Measurements from ENCODE around the gene RABGAP1L. TPM values are rescaled to one million over a fixed set of nuclear protein-coding genes. Genes with fewer than 3 reads are reported as not detected.

RABGAP1L gene
- total RNA-seq, 2 experiments from 2014 or later: 59.8 to 67.6 TPM

- ChIA-PET CTCF (interaction anchor here (0.6 to 1.7 kb wide), 4 partner anchors 38 to 810 kb away, joined by 3 to 4 read pairs (median 4); no protein-coding TSS in a partner anchor), POLR2A (interaction anchor here (0.6 to 1.3 kb wide), 3 partner anchors 92 to 1608 kb away, joined by 3 read pairs; partner anchors contain the start of genes GAS5 and ZBTB37)
- DNase-seq: peak in 3 of 14 experiments; percentile 25 to 43 (median 27)
- Mint-ChIP-seq H3K27me3 (no peaks in the 10 kb centered on the region), H3K4me1 (ENCODE audit: low read depth) (peaks cover 37% of the 10 kb centered on the region), H3K9me3 (no peaks in the 10 kb centered on the region), H3K4me3 (peak overlapping the region; percentile 0), H3K27ac (peak overlapping the region; percentile 12), H3K36me3 (ENCODE audit: low read depth) (no peaks in the 10 kb centered on the region)
- ATAC-seq (ENCODE audit: poor library complexity): peak; percentile 81
- intact Hi-C loops (cut with DNase I, micrococcal nuclease): loop anchor here in 1 of 2 experiments (10.0 kb wide), 1 partner anchor 328 kb away; the partner anchor contains the start of genes CENPL and DARS2
- no peaks in the 10 kb centered on the region for H3K36me3 ChIP-seq (ENCODE audit: insufficient read depth, low read length)
- TF ChIP-seq, protein P1, sequence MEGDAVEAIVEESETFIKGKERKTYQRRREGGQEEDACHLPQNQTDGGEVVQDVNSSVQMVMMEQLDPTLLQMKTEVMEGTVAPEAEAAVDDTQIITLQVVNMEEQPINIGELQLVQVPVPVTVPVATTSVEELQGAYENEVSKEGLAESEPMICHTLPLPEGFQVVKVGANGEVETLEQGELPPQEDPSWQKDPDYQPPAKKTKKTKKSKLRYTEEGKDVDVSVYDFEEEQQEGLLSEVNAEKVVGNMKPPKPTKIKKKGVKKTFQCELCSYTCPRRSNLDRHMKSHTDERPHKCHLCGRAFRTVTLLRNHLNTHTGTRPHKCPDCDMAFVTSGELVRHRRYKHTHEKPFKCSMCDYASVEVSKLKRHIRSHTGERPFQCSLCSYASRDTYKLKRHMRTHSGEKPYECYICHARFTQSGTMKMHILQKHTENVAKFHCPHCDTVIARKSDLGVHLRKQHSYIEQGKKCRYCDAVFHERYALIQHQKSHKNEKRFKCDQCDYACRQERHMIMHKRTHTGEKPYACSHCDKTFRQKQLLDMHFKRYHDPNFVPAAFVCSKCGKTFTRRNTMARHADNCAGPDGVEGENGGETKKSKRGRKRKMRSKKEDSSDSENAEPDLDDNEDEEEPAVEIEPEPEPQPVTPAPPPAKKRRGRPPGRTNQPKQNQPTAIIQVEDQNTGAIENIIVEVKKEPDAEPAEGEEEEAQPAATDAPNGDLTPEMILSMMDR (IDR thresholded peaks at IDR 0.05): no peak
- H3K4me1 ChIP-seq (ENCODE audit: insufficient read depth, low read length): peaks cover 14% of the 10 kb centered on the region
- H3K27ac ChIP-seq (ENCODE audit: low read depth in 1 of 2, low read length in 2 of 2): peak overlapping the region in 1 of 2 donors; percentile 54
- H3K9me3 ChIP-seq (ENCODE audit: control insufficient read depth in 1 of 2, insufficient read depth in 1 of 2, low read length in 2 of 2): no peaks in the 10 kb centered on the region
- H3K27me3 ChIP-seq (ENCODE audit: control insufficient read depth in 1 of 2, insufficient read depth in 2 of 2, low read length in 2 of 2): no peaks in the 10 kb centered on the region
- no peak overlapping the region for H3K4me3 ChIP-seq (ENCODE audit: low read length)
These were observed 6.1 kb upstream of the RABGAP1L start for GRCh38 chr1:174153085-174153824.

DNA sequence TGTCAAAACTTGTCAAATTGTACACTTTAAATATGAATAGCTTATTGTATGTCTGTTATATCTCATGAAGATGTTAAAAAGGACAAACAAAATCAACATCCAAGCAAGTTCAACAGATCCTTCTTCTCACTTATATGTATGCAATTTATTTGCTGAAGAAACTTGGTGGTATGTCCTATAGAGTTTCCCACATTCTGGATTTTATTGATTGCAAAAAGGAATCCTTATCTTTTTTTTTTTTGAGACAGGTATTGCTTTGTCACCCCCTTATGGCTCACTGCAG is 5.6 kb upstream of the RABGAP1L start:
- DNase-seq (no peak), ATAC-seq (ENCODE audit: poor library complexity) (no peak)
- Mint-ChIP-seq H3K36me3 (ENCODE audit: low read depth) (peaks cover 4% of the 10 kb centered on the region), H3K4me3 (no peak overlapping the region), H3K4me1 (ENCODE audit: low read depth) (peaks cover 42% of the 10 kb centered on the region), H3K9me3 (no peaks in the 10 kb centered on the region), H3K27me3 (no peaks in the 10 kb centered on the region), H3K27ac (peak overlapping the region; percentile 12)
- POLR2A ChIA-PET: no interaction called here
- Histone ChIP-seq H3K36me3 (ENCODE audit: insufficient read depth, low read length) (no peaks in the 10 kb centered on the region), H3K27me3 (ENCODE audit: control insufficient read depth in 1 of 2, insufficient read depth in 2 of 2, low read length in 2 of 2) (no peaks in the 10 kb centered on the region), H3K27ac (ENCODE audit: low read depth in 1 of 2, low read length in 2 of 2) (no peak overlapping the region), H3K4me3 (ENCODE audit: low read length) (no peak overlapping the region), H3K9me3 (ENCODE audit: control insufficient read depth in 1 of 2, insufficient read depth in 1 of 2, low read length in 2 of 2) (no peaks in the 10 kb centered on the region), H3K4me1 (ENCODE audit: insufficient read depth, low read length) (peaks cover 19% of the 10 kb centered on the region)
- CTCF ChIA-PET: interaction anchor here (0.6 to 1.7 kb wide), 4 partner anchors 39 to 809 kb away, joined by 3 to 4 read pairs (median 4); no protein-coding TSS in a partner anchor
- TF ChIP-seq, protein P1 (IDR thresholded peaks at IDR 0.05): no peak
- intact Hi-C loops (cut with DNase I, micrococcal nuclease): loop anchor here in 1 of 2 experiments (10.0 kb wide), 1 partner anchor 329 kb away; the partner anchor contains the start of genes CENPL and DARS2

GRCh38 chr1:174156437-174156836 is 2.9 kb upstream of the RABGAP1L start:
- H3K36me3 Mint-ChIP-seq (ENCODE audit: low read depth): peaks cover 11% of the 10 kb centered on the region
- no peaks in the 10 kb centered on the region for H3K27me3 Mint-ChIP-seq
- CTCF ChIA-PET: interaction anchor here (0.6 kb wide), 1 partner anchor 43 kb away, joined by 3 read pairs; no protein-coding TSS in a partner anchor
- H3K4me1 Mint-ChIP-seq (ENCODE audit: low read depth): peaks cover 56% of the 10 kb centered on the region
- Histone ChIP-seq H3K4me3 (ENCODE audit: low read length) (no peak overlapping the region), H3K9me3 (ENCODE audit: control insufficient read depth in 1 of 2, insufficient read depth in 1 of 2, low read length in 2 of 2) (no peaks in the 10 kb centered on the region), H3K36me3 (ENCODE audit: insufficient read depth, low read length) (no peaks in the 10 kb centered on the region), H3K27ac (ENCODE audit: low read depth in 1 of 2, low read length in 2 of 2) (no peak overlapping the region), H3K27me3 (ENCODE audit: control insufficient read depth in 1 of 2, insufficient read depth in 2 of 2, low read length in 2 of 2) (no peaks in the 10 kb centered on the region), H3K4me1 (ENCODE audit: insufficient read depth, low read length) (peaks cover 27% of the 10 kb centered on the region)
- no peak for DNase-seq
- POLR2A ChIA-PET: no interaction called here
- H3K4me3 Mint-ChIP-seq: no peak overlapping the region
- no peaks in the 10 kb centered on the region for H3K9me3 Mint-ChIP-seq
- H3K27ac Mint-ChIP-seq: peak overlapping the region; percentile 92
- intact Hi-C loops (cut with DNase I, micrococcal nuclease): loop anchor here in 1 of 2 experiments (2.0 to 10.0 kb wide), 4 partner anchors 134 to 846 kb away; partner anchors contain the start of genes CENPL, DARS2, KLHL20 and RC3H1
- no peak for ATAC-seq (ENCODE audit: poor library complexity)
- TF ChIP-seq, protein P1 (IDR thresholded peaks at IDR 0.05): no peak

Measured in CD4-positive, alpha-beta T cell (primary cell).